ACHN (cell line): ENCODE data around the gene R3HDM2.

Source experiments
- DNase-seq: peaks from one replicate; pipeline ENCODE4 v3.0.0-alpha.2; 2015
- in situ Hi-C: cut with HindIII; loops from 2 replicates; pipeline ENCODE4 v1.10.0; 2017; ENCODE audit warnings: low sequenced_read_pairs, low pct_ligation_motif_present, low pct_unique_long_range_greater_than_20kb

The R3HDM2 gene

DNA sequence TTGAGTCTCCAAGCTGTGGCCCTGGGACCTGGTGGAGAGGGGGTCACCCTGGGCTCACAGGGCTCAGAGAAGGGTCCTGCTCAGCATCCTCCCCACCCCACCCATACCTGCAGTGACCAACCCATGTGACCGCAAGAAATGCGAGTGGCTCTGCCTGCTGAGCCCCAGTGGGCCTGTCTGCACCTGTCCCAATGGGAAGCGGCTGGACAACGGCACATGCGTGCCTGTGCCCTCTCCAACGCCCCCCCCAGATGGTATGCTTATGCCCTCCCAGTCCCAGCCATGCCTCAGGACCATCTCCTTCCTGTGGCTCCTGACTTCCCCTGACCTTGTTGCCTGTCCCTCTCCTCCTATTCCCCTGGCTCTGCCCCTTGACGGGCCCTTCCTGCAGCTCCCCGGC is 220.9 kb downstream of the R3HDM2 start:
- in situ Hi-C loops = no loop called here
- no peak for DNase-seq

GRCh38 chr12:57208631-57209282 is 222.1 kb downstream of the R3HDM2 start:
- in situ Hi-C loops = no loop called here
- DNase-seq = no peak

GRCh38 chr12:57207731-57208630 is 222.9 kb downstream of the R3HDM2 start:
- in situ Hi-C loops = no loop called here
- no peak for DNase-seq

DNA sequence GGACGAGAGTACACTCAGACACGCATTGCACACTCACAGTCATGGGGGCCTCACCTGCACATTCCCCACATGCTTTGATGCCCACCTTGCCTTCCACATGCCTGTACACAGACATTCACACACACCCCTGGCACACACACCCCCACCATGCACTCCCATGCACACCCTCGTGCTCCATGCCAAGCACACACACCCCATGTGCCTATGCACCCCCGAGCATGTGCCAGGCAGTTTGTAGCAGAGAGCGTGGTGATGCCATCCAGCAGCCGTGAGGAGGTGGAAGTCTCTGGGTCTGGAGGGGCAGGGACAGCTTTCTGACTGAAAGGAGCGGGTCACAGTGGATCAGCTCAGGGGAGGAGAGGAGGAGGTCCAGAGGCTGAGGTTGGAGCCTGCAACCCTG is 224.9 kb downstream of the R3HDM2 start:
- no peak for DNase-seq
- in situ Hi-C loops = no loop called here

- DNase-seq = no peak
- in situ Hi-C loops = no loop called here
These were observed 225.7 kb downstream of the R3HDM2 start for GRCh38 chr12:57205186-57205585.

DNA sequence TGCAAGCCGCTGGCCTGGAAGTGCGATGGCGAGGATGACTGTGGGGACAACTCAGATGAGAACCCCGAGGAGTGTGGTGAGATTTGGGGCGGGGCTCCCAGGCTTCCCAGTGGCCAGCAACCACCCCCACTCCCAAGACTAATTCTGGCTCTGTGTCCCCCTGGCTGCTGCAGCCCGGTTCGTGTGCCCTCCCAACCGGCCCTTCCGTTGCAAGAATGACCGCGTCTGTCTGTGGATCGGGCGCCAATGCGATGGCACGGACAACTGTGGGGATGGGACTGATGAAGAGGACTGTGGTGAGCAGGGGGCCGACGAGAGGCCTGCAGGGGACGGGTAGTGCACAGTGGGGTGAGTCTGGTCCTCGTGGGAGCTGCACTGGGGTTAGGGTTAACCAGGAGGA is 226.4 kb downstream of the R3HDM2 start:
- in situ Hi-C loops = no loop called here
- no peak for DNase-seq

- no peak for DNase-seq
- in situ Hi-C loops = no loop called here
These were observed 227.1 kb downstream of the R3HDM2 start for GRCh38 chr12:57203791-57204190.
